NCI-H460 (cell line): Measurements from ENCODE around the gene NCS1. TPM values are rescaled to one million over a fixed set of nuclear protein-coding genes. Genes with fewer than 3 reads are reported as not detected.

Experiments used
- DNase-seq: peaks from one replicate; pipeline ENCODE4 v3.0.0-alpha.2; 2016; ENCODE audit warnings: low read depth; ENCODE audit errors: extremely low read depth
- polyA plus RNA-seq: library from polyadenylated mRNA; depleted of rRNA; stranded (reverse); fragments of >200 nt; gene quantifications from 2 replicates; pipeline ENCODE4 v1.2.3, GENCODE V29; 2014; cell fraction: nucleus; rRNA removed
- total RNA-seq: library from RNA; depleted of rRNA; stranded (reverse); fragments of >200 nt; shearing (Covaris generic); gene quantifications from 2 replicates; pipeline ENCODE4 v1.2.3, GENCODE V29; 2014; rRNA removed

The NCS1 gene
- total RNA-seq, result 42.3 and 42.6 TPM in 2 replicates
- polyA plus RNA-seq, result 32.8 and 39.3 TPM in 2 replicates

DNA sequence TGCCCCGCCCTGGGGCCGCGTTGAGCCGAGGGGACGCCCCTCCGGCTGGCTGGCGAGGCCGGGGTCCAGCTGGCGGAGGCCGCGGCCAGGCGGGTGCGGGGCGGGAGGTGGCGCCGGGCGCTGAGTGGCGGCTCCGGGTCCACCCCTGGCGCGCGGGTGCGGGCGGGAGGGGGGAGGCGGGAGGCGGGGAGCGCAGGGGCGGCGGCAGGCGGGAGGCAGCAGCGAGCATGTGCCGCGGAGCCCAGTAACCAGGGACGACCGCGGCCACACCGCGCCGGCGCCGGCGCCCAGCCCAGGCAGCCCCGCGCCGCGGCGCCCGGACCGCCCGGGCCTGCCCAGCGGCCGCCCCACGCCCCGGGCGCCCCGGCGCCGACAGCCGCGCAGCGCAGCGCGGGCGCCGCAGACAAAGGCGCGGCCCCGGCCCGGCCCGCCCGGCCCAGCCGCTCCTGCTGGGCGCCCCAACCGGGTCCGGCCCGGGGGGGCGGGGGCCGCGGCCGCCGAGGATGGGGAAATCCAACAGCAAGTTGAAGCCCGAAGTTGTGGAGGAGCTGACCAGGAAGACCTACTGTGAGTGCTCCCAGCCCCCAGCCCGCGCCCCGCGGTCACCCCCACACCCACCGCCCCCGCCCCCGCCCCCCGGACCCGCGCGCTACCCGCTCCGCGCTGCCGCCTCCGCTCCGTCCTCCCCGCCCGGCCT, at the start of gene NCS1:
NCS1 (plus strand) TSS at position 244 of the 697 bp plus-strand sequence; CDS start at position 504, 260 bp downstream.
- peak; percentile 58 for DNase-seq

DNA sequence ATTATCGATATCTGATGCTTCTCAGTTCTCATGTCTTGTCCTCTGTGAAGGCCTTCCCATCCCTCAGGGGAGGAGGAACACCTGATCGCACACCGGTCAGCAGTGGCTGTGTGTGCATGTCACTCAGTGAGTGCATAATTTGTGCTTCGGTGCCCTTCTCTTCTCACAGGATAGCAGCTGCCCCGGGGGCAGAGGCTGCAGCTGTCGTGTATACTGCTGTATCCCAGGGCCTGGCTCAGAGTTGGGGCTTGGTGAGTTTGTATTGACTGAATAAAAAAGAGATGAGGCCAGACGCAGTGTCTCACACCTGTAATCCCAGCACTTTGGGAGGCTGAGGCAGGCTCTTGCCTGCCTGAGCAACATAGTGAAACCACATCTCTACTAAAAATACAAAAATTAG, 49.7 kb upstream of the NCS1 start:
- DNase-seq, result no peak

DNA sequence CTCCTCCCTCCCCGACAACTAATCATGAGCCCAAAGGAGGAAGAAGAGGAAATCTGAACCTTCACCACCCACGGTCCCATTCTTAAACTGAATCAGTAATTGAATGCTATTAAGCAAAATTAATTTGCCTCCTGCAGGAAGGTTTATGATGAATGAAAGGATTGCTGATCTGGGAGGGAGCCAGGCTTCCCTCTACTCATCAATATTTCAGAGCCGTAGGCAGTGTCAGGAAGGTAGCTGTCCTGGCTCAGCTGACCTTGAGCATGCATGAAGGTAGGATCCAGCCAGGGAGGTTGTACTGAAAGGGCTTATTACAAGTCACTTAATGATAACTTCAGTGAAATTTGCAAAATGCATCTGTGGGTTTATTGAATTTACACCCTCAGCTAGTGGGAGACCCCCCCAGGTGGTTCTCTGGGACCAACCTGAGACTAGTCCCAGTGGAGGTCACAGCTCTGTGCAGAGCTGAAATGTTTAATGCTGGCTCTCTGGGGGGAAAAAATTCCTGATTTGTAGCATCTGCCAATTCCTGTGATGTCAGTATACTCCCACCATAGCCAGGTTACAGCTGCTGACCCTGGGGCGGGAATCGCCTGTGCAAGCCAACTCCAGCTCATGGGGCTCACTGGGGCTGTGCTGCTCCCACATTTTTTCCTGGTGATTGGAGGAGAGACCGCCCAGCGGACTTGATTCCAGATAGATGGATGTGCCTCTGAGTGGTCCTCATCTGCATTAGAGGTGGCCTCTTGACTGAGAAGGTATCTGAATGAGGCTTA, 47.9 kb upstream of the NCS1 start:
- no peak for DNase-seq

DNA sequence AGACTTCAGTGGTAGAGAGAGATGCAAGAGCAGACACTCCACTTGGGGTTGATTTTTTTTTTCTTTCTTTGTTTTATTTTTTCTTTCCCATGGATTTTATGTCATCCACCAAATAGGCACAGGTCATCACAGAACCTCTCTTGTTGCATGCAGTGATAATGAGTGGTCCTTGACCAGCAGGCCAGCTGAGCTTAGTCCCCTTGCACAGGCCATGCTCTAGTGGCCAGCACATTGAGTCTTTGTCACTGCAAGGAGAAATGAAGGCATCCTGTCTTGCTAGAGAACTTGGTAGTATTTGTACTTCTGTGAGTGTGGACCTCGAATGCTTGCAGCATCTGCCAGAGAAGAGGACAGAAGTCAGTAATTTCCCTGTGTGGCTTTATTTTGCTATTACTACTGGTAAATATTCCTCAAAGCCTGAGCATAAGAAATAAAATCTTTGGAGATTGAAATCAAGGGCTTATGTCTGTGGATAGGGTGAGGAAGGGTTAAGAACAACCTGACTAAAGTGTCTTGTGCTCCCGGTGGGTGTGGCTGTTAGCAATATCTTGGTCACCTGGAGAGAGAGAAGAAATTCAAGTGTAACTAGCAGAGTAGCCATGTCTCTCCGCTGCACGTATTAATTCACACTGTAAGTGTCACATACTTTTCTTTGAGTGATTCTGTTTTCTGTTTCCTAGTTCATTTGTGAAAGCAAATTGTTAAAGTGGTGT, 45.3 kb upstream of the NCS1 start:
- DNase-seq, result no peak

GRCh38 chr9:130128251-130128650, 44.0 kb upstream of the NCS1 start:
- DNase-seq, result no peak

DNA sequence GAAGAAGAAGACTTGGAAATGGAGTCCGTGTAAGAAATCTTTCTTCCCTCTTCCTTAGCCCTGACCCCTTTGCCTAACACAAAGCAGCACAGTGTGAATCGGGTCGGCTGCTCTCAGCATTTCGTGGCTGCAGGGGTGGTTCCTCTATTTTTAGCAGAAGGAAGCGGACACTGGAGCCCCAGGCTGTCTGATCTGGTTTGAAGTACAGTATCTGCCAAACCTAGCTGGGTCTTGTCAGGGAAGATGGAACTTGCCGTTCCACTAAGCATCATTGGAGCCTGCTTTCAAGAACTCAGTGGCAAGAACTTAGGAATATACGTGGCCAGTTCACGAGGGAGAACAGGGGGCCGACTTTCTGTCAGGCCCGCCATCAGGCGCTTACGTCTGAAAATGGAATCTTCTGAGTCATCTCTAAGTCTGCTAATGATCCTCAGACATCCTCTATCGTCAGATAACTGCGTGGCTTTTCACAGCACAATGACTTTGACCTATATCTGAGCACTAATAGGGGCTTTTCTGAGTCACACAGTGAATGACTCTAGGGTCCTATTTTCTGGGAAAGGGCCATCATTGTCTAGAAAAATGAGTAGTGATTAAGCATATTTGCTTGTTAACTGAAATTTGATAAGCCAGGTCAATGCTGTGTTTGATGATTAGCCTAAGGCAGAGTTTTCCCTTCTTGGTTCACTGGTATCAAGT, 43.3 kb upstream of the NCS1 start:
- peak; percentile 36 for DNase-seq

DNA sequence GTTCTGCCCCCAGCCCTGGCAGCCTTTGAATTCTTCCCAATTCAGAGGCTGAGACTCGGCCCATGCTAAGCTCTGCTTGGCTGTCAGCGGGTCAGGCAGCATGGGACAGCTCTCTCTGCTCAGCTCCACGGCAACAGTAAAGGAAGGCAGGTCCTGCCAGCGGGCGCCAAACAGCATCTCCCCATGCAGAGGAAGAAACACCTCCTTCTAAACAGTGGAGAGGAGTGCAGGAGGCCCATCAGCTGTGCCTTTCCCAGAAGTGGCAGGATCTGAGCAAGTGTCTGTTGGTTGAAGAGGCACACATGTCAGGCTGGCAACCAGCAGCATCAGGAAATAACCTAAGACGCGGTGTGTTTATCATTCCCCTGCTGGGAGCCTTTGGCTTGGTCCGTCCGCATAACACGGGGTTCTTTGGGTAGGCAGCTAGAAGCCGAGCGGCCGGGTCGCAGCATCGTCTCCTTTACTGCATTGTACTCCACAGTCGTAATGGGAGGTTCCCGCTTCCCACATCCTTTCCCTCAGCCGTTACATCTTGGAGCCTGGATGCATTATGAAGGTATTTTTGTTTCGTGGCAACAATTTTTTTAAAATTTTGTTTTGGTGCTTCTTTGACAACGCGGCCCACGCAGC, 42.7 kb upstream of the NCS1 start:
- no peak for DNase-seq

GRCh38 chr9:130132746-130133145, 39.5 kb upstream of the NCS1 start:
- no peak for DNase-seq

GRCh38 chr9:130137081-130137640, 35.0 kb upstream of the NCS1 start:
- no peak for DNase-seq

- no peak for DNase-seq
These were observed 34.5 kb upstream of the NCS1 start for GRCh38 chr9:130137641-130138081.

- peak; percentile 29 for DNase-seq
These were observed 34.0 kb upstream of the NCS1 start for GRCh38 chr9:130138171-130138653.

DNA sequence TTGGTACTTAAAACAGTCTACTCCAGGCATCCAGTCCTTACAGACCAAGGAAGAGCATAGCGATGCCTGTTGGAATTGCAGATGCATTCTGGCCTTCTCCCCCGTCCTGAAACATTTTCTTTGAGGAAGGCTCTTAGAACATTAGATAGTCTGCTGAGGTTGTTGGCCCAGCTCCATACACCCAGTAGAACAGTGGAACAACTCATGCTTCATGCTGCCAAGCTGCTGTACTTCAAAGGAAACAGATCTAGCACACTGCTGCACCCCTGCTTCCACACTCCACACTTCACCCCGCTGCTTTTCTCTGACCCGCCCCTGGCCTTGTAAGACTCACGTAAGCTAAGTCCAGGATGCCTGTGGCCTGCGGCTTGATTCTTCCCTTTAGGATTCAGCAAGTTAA, 33.4 kb upstream of the NCS1 start:
- no peak for DNase-seq

- DNase-seq, result no peak
These were observed 33.0 kb upstream of the NCS1 start for GRCh38 chr9:130139251-130139650.

- no peak for DNase-seq
These were observed 31.5 kb upstream of the NCS1 start for GRCh38 chr9:130140706-130141105.

DNA sequence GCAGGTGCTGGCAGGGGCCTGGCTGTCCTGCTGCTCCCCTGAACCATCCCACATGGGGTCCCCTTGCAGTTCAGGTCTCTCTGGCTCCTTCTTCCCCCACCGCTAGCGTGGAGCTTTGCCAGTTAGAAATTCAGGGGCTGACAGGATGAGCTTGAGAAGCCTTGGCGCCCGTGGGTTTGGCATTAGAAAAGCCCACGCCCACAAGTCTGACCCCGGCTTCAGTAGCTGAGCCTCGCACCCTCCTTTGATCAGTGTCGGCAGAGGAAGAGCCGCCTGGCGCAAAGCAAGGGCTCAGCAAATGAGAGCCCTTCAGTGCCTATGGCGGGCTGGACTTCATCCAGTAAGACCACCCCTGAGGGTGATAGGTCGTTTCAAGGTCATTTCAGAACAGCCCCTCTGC, 30.1 kb upstream of the NCS1 start:
- DNase-seq, result no peak

- no peak for DNase-seq
These were observed 29.6 kb upstream of the NCS1 start for GRCh38 chr9:130142641-130143040.

DNA sequence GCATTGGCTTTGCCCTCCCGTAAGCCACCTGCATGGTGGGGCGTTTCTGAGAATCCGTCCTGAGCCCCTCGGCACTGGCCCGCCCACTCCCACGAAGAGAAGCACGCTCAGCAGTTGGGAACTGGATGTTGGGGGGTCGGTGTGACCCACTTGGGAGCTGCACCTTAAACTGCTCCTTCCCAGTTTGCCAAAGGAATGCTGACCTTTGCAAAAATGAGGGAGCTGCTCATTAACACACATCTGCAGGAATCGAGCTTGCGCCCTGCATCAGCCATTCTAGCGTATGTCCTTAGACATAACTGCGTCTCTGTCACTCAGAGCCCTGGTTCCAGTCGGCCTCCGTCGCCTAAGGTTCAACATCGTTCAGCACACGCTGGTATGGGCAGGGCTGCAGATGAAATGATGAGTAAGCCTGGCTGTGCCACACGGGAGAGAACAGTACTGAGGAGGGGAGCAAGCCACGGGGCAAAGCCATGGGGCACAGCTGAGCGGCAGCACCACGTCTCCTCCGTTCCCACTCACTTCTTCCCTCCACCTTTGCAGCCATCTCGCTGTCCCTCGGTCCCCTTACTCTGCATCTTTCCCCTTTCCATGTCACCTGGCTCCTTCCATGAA, 28.8 kb upstream of the NCS1 start:
- no peak for DNase-seq

- no peak for DNase-seq
These were observed 28.2 kb upstream of the NCS1 start for GRCh38 chr9:130143958-130144366.

- no peak for DNase-seq
These were observed 27.5 kb upstream of the NCS1 start for GRCh38 chr9:130144703-130145102.
